Dermis microvascular lymphatic vessel endothelial cell (primary cell): Measurements from ENCODE around the gene LRBA. TPM values are rescaled to one million over a fixed set of nuclear protein-coding genes. Genes with fewer than 3 reads are reported as not detected.
"Not testable (repeated sequence)": the region's sequence is repeated elsewhere in the genome, so short reads cannot be mapped to it uniquely, and the experiment has no call there.

Source experiments
- DNase-seq, 2 donors: peaks; one replicate each; pipeline versions ENCODE4 v3.0.0 to v3.0.0-alpha.2; 2010; ENCODE audit warnings: low read depth in 2 of 2
- total RNA-seq: library from RNA; depleted of rRNA; stranded (reverse); fragments of >200 nt; gene quantifications from 2 replicates; pipeline ENCODE4 v1.2.1, GENCODE V29; 2014

LRBA gene, protein sequence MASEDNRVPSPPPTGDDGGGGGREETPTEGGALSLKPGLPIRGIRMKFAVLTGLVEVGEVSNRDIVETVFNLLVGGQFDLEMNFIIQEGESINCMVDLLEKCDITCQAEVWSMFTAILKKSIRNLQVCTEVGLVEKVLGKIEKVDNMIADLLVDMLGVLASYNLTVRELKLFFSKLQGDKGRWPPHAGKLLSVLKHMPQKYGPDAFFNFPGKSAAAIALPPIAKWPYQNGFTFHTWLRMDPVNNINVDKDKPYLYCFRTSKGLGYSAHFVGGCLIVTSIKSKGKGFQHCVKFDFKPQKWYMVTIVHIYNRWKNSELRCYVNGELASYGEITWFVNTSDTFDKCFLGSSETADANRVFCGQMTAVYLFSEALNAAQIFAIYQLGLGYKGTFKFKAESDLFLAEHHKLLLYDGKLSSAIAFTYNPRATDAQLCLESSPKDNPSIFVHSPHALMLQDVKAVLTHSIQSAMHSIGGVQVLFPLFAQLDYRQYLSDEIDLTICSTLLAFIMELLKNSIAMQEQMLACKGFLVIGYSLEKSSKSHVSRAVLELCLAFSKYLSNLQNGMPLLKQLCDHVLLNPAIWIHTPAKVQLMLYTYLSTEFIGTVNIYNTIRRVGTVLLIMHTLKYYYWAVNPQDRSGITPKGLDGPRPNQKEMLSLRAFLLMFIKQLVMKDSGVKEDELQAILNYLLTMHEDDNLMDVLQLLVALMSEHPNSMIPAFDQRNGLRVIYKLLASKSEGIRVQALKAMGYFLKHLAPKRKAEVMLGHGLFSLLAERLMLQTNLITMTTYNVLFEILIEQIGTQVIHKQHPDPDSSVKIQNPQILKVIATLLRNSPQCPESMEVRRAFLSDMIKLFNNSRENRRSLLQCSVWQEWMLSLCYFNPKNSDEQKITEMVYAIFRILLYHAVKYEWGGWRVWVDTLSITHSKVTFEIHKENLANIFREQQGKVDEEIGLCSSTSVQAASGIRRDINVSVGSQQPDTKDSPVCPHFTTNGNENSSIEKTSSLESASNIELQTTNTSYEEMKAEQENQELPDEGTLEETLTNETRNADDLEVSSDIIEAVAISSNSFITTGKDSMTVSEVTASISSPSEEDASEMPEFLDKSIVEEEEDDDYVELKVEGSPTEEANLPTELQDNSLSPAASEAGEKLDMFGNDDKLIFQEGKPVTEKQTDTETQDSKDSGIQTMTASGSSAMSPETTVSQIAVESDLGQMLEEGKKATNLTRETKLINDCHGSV (N-terminal part only)
- 41.8 and 53.9 TPM in 2 replicates for total RNA-seq

DNA sequence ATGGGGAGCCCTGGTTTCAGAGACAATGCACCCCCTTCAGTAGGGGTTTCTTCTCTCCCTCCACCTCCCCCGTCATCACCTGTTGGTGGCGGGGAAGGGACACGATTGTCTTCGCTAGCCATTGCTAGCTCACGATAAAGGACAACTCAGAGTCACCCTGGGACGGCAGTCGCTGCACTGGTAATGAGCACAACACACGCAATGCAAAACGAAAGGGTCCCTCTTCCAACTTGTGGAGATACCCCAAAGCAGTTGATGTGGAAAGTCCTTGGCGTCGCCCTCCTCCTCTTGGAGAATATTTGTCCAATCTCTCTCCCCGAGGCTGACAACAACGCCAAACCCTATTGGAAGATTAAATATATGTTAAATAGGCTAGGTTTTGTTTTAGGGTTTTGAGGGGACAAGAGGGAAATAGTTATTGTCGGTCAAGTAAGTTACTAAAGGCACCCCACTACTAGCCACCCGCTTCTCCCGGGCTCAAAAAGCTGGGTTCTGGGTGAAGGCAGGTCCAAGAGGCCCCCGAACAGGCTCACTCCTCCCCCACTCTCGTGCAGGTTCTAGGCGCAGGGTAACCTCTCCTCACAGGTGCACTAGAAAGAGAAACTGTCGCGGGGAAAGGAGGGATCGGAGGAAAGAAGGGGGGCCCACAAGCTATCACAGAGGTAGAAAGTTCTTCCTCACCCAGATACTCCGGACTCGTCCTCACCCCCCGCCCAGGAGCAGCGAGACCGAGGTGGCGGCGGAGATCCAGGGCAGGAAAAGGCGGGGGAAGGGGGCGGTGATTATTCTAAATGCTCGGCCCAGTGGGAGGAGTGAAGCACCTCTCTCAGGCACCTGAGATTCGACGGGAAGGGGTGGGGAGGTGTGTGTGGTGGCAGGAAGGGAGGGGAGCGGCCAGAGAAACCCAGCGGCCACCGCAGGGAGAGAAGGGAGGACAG, at the start of gene LRBA:
Gene LRBA (minus strand): TSS at position 764 of the 938 bp plus-strand sequence. CDS start 642 bp downstream, at position 122.
- DNase-seq = peak in 1 of 2 donors; percentile 80

DNA sequence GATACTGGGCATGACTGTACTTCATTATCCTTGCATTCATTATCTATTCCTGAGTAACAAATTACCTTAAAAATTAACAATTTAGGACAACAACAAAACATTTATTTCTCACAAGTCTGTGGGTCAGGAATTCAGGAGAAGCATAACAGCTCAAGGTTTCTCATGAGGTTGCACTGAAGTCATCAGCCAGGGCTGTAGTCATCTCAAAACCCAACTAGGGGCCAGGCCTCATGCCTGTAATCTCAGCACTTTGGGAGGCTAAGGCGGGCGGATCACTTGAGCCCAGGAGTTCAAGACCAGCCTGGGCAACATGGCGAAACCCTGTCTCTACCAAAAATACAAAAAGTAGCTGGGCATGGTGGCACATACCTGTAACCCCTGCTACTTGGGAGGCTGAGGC, 48.1 kb upstream of the LRBA start:
- DNase-seq = not testable (repeated sequence)

DNA sequence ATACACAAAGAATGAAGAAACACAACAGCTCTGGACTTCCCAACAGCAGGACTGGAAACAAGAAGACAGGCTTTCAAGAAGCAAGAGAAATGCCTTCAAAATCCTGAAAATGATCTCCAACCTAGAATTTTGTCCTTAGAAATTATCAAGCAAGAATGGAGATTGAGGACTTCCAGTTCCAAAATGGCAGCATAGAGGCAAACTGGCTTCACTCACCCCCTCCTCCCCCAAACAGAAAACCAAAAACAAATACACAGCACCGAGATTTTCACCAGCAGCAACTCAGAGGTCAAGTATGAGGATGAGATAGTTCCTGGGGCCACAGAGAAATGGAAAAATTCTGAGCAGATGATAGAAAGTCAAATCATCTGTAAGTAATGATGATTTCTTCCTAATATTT, 40.5 kb upstream of the LRBA start:
- no peak for DNase-seq

DNA sequence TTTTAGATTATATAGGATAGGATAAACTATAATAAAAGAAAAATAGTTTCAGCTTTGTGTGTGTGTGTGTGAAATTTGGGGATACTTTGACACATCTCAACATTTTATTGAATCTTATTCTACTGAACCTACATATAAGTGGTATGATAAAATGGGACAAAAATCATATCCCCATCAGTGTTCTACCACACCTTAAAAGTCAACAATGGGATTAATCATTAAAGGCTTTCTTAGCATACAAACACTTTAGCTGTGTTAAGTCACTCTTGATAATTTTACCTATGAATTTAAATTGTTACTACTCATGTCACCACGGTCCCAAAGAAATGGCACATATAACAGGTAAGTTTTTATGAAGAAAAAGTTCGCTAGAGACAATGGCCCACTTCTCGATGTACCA, 37.7 kb upstream of the LRBA start:
- no peak for DNase-seq

DNA sequence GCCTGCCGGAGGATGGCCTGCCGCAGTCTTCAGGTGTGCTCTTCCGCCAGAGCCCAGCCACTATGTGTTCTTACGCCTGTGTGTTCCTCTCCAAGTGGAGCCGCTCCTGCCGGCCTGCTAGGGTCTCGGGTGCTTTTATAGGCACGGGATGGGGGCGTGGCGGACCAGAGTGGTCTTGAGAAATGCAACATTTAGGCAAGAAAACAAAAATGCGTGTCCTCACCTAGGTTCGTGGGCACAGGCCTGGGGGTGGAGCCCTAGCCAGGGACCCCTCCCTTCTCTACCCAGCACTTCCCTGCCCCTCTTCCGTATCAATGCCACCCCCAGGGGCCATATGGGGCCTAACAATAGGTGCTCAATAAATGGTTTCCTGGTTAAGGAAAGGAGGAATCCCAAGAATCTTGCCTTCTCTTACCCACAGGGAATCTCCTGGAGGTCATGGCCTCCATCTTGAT, 34.4 kb upstream of the LRBA start:
- DNase-seq = no peak

DNA sequence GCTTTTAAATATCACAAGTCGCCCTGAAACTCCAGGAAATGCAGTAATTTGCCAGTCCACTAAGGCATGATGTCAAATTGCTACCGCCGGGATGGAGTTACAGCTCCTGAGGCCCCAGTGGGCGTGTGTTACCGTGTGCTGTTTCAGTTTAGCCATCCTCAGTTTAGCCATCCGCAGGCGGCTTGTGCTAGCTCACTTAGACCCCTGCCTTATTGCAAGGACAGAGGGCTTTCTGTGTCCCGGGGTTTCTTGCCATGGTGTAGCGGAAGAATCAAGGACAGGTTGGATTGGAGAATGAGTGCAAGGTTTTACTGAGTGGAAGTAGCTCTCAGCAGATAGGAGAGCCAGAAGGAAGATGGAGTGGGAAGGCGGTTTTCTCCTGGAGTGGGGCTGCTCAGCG, 33.8 kb upstream of the LRBA start:
- DNase-seq = no peak

DNA sequence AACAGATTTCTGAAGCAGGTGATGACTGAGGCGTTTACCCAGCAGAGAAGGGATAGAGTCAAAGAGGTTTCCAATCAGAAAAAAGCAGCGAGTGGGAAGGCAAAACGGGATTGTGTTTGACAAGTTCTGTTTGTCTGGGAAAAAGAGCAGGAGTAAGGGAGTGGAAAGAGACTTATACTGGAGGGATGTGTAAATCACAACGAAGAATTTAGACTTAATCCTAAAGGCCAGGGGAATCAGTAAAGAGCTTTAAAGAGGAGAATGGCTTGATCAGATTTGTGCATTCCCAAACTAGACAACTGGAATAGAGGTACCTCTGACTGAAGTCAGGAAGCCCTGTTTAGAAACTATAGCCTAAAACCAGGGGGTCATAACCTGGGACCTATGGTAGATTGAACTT, 31.5 kb upstream of the LRBA start:
- no peak for DNase-seq

DNA sequence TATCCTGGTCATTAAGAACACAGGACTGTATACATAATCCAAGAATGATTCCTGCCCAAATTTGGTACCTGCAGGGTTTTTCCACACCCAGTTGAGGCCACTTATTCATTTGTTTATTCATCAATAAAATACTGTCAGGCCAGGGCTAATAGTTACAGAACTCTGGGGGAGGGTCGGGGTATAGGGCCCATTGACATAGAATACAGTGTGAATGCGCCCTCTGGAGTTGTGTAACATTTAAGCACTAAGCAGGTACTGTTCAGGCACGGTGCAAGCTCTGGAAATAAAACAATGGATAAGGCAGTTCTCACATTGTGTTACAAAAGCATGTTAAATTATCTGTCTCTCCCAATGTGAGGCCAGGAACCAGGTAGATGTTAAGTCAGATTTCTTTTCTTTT, 30.8 kb upstream of the LRBA start:
- DNase-seq = peak in 1 of 2 donors; percentile 50

DNA sequence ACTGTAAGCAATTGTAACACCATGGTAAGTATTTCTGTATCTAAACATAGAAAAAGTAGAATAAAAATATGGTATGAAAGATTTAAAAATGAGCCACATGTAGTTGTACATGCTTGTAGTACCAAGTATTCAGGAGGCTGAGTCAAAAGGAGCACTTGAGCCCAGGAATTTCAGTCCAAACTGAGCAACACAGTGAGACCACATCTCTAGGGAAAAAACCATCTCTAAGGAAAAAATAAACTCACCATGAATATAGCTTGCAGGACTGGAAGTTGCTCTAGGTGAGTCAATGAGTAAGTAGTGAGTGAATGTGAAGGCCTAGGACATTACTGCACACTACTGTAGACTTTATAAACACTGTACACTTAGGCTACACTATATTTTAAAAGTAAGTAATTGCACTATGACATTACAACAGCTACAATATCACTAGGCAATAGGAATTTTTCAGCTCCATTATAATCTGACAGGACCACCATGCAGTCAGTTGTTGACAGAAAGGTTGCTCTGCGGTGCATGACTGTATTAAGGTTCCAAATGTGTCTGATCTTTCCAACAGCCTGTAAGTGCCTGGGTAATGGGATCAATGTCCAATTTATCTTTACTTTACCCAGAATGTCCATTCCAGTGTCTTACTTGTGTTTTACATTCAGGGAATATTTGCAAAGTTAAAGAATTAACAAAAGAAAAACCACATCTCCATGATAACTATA, 28.9 kb upstream of the LRBA start:
- no peak for DNase-seq

DNA sequence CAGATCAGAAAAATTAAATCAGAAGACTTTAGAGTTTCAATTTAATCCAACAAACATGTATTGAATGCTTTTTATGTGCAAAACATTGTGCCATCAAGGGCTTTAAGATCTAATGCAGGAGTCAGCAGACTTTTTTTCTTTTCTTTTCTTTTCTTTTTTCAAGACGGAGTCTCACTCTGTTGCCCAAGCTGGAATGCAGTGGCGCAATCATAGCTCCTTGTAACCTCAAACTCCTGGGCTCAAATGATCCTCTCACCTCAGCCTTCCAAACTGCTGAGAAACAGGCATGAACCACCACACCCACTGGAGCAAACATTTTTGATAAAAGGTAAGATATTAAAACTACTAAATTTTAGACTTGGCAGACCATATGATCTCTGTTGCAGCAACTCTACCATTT, 24.6 kb upstream of the LRBA start:
- no peak for DNase-seq

DNA sequence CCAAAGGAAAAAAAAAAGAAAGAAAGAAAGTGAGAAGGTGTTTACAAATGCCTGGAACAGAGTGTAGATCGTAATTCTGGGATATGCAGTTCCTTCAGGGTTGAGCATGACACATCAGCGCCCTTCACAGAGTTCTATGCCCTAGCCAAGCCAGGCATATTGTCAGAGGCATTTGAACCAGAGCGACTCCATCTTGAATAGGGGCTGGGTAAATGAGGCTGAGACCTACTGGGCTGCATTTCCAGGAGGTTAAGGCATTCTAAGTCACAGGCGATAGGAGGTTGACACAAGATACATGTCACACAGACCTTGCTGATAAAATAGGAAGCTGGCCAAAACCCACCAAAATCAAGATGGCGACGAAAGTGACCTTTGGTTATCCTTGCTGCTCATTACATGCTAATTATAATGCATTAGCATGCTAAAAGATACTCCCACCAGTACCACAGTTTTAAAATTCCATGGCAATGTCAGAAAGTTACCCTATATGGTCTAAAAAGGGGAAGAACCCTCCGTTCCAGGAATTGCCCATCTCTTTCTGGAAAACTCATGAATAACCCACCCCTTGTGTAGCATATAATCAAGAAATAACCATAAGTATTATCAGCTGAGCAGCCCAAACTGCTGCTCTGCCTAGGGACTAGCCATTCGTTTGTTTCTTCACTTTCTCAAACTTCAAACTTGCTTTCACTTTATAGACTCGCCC, 23.5 kb upstream of the LRBA start:
- DNase-seq = no peak

DNA sequence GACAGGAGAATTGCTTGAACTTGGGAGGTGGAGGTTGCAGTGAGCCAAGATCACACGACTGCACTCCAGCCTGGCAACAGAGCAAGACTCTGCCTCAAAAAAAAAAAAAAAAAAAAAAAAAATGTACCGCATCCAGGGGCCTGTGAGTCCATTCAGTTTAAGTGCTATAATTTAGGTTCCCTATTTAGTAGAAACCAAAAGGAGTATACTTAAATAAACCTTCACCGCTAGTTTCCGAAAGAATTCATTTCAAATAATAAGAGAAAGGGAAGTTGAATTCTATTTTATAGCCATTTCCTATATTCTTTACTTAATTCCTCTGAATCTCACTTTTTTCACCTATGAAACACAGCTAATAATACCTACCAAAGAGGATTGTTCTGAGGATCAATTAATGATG, 20.8 kb upstream of the LRBA start:
- no peak for DNase-seq

DNA sequence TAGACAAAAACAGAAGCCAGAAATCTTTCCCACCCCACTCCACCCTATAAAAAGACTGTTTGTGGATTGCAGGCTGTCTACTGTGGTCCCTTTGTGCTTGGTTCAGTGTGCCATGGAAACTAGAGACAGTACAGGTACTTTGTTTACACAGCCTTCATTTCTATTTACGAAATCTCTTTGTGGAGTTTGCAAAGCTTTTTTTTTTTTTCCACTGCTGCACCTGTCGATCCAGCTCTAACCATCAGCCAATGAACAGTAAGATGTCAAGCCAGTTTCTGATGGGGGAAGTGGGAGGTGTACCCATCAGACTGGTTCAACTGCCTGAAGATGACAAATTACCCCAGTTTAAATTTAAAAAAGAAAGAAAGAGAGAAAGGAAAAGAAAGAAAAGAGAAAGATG, 20.2 kb upstream of the LRBA start:
- DNase-seq = no peak

DNA sequence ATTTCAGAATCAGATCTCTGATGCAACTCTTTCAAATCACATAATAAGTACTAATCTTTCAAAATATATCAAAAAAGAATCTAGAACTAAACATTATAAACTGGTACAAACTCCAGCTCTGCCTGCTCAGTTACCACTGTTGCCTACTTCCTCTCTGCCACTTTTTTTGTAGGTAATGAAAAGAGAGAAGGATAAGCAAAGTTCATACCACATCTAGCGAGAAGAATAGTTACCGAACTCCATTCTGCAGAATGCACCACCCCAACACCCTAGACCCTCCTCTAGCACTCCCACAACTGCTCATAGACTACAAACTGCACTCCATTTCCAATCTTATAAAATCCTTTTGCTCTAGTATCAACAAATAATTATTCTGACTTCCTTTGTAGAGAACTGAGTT, 19.7 kb upstream of the LRBA start:
- no peak for DNase-seq

DNA sequence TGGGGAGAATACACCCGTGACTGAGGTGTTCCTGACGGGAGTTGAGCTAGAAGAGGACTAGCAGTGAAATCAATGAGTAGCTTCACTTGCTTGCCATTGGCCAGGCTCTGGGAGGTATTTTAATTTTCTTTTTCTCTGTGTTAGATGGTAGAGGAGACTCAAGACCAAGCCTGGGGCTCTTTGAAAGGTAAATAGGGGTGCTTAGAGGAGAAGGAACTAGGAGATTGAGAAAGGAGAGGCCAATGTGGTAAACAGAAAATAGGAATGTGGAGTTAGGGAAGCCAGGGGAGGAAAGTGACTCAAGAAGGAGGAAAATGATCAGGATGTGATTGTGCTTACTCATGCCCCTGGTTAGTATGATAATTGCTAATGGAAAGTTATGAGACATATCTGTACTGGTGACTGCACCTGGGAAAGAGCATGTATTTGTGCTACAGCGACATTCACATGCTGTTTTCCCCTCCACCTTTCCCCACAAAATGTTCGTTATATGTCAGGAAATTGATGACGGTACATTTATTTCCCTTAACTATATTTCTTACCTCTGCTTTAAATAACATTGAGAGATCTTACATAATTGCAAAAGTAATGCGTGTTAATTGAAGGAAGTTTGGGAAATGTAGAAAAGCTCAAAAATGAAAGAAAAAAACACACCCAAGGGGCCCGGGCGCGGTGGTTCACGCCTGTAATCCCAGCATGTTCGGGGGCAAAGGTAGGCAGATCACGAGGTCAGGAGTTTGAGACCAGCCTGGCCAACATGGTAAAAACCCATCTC, 16.9 kb upstream of the LRBA start:
- DNase-seq = peak; percentile 50 to 96

DNA sequence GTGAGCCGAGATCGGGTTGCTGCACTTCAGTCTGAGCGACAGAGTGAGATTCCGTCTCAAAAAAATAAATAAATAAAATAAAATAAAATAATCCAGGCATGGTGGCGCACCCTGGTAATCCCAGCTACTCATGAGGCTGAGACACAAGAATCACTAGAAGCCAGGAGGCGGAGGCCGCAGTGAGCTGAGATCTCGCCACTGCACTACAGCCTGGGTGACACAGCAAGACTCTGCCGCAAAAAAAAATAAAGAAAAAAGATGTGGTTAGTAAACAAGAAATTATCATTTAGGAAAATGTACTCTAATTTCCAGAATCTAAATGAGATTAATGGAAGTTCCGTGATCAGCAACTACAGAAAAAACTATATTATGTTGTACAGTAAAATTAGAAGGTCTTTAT, 14.5 kb upstream of the LRBA start:
- DNase-seq = no peak

DNA sequence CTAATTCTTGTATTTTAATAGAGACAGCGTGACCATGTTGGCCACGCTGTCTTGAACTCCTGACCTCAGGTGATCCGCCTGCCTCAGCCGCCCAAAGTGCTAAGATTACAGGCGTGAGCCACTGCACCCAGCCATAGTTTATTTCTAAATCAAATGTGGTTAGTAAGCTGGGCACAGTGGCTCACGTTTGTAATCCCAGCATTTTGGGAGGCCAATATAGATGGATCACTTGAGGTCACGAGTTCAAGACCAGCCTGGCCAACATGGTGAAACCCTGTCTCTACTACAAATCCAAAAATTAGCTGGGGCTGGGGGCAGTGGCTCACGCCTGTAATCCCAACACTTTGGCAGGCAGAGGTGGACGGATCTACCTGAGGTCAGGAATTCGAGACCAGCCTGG, 13.9 kb upstream of the LRBA start:
- not testable (repeated sequence) for DNase-seq

DNA sequence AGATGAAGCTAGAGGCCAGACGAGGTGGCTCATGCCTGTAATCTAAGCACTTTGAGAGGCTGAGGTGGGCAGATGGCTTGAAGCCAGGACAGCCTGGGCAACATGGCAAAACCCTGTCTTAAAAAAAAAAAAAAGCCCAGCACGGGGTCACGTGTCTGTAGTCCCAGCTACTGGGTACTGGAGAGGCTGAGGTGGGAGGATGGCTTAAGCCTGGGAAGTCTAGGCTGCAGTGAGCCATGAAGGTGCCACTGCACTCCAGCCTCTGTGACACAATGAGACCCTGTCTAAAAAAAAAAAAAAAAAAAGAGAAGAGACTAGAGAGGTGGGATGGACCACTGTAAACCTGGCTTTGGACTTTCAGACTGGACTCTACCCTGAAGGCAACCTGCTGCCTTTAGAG, 10.7 kb upstream of the LRBA start:
- DNase-seq = no peak

DNA sequence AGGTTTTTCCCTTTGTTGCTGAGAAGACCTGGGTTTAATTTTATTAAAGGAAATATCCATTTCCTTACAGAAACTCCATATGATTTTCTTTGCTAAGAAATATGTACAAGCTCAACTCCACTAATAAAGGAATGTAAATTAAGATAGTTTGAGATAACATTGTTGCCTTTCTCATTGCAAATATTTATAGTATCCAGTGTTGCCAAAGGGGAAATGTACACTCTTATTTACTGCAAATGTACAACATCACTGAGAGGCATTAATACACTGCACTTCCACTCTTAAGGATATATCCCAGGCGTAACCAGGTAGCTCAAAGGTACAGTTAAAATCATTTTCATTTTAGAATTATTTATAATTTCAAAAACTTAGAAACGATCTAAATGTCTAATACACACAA, 7.5 kb upstream of the LRBA start:
- no peak for DNase-seq
